ENCODE data around the gene ENTHD1. TPM values are rescaled to one million over a fixed set of nuclear protein-coding genes. Genes with fewer than 3 reads are reported as not detected.

The ENTHD1 gene
- total and polyA plus RNA-seq, 2 of the 4 experiments (the other 2 are of a cell fraction) = not detected

- H3K9me3 ChIP-seq (ENCODE audit: control insufficient read depth, insufficient read depth, low read length) = no peaks in the 10 kb centered on the region
- ATAC-seq (ENCODE audit: low read depth) = no peak
- no peak for DNase-seq
- H4K20me1 ChIP-seq (ENCODE audit: insufficient read depth, low read length) = no peaks in the 10 kb centered on the region
- dilution Hi-C loops (cut with HindIII; ENCODE audit: low sequenced_read_pairs, unreplicated experiment) = no loop called here
- no peak overlapping the region for H3K23ac ChIP-seq (ENCODE audit: low read depth, low read length)
- H3K18ac ChIP-seq (ENCODE audit: low read depth, low read length) = no peak overlapping the region
- CTCF ChIA-PET = interaction anchor here (0.7 kb wide), 1 partner anchor 91 kb away, joined by 3 read pairs; no protein-coding TSS in a partner anchor
- WGBS, 2 experiments (ENCODE audit: extremely low coverage in 2 of 2, insufficient read length in 1 of 2) = 93% methylated on average over 2 of the region's 8 CpGs; no CpG with 5 or more reads in 1 of the 2 experiments
- no peak overlapping the region for H2BK120ac ChIP-seq (ENCODE audit: low read depth, low read length)
- BruUV-seq (replicated peaks) = no TSS peak
- H4K8ac ChIP-seq (ENCODE audit: low read depth in 2 of 2, low read length in 2 of 2) = no peak overlapping the region
- H3K27ac ChIP-seq (ENCODE audit: insufficient read depth, low read length) = no peak overlapping the region
- TF ChIP-seq NFE2L2 (IDR thresholded peaks at IDR 0.05; ENCODE audit: low read depth, low read length) (no peak), MXI1 (IDR thresholded peaks at IDR 0.05; ENCODE audit: borderline replicate concordance, low read depth, low read length) (no peak), RAD21 (IDR thresholded peaks at IDR 0.05; ENCODE audit: low read length) (no peak), BHLHE40 (IDR thresholded peaks at IDR 0.05; ENCODE audit: low read depth, low read length) (no peak), ELK1 (IDR thresholded peaks at IDR 0.05; ENCODE audit: borderline replicate concordance, low read depth, low read length) (no peak), CEBPB (IDR thresholded peaks at IDR 0.05; ENCODE audit: low read depth, low read length) (no peak), MAZ (IDR thresholded peaks at IDR 0.05; ENCODE audit: borderline replicate concordance, low read depth, low read length) (no peak), MAFK (IDR thresholded peaks at IDR 0.05; ENCODE audit: low read depth, low read length) (no peak), CTCF (conservative IDR thresholded peaks at IDR 0.05; ENCODE audit: low read depth, low read length) (no peak), SMC3 (IDR thresholded peaks at IDR 0.05; ENCODE audit: low read depth, low read length) (no peak), USF2 (IDR thresholded peaks at IDR 0.05; ENCODE audit: low read depth, low read length) (no peak), RCOR1 (IDR thresholded peaks at IDR 0.05; ENCODE audit: insufficient replicate concordance, low read length) (no peak), FOS (IDR thresholded peaks at IDR 0.05; ENCODE audit: low read depth, low read length) (no peak), RFX5 (IDR thresholded peaks at IDR 0.05; ENCODE audit: low read depth, low read length) (no peak), CHD1 (IDR thresholded peaks at IDR 0.05; ENCODE audit: low read depth, low read length) (no peak), POLR2A (IDR thresholded peaks at IDR 0.05; ENCODE audit: low read depth, low read length) (no peak)
- no peaks in the 10 kb centered on the region for H3K9me1 ChIP-seq (ENCODE audit: insufficient read depth, low read length)
- no peak overlapping the region for H3K4me3 ChIP-seq (ENCODE audit: insufficient read depth, low read depth, low read length)
- H3K9ac ChIP-seq (ENCODE audit: low read depth, low read length) = no peak overlapping the region
- H3K56ac ChIP-seq (ENCODE audit: extremely low read depth, insufficient read depth, low read length) = no peak overlapping the region
- no peak overlapping the region for H2BK15ac ChIP-seq (ENCODE audit: low read depth, low read length)
- no peak overlapping the region for H3K4me2 ChIP-seq (ENCODE audit: low read depth, low read length)
- in situ Hi-C loops (cut with MboI; ENCODE audit: low sequenced_read_pairs) = no loop called here
- H2BK20ac ChIP-seq (ENCODE audit: low read depth, low read length) = no peak overlapping the region
- intact Hi-C loops (cut with micrococcal nuclease) = no loop called here
- H3K4ac ChIP-seq (ENCODE audit: low read depth, low read length) = no peak overlapping the region
- no peak overlapping the region for H2AK9ac ChIP-seq (replicated peaks; ENCODE audit: low read depth, low read length, poor library complexity)
- no peaks in the 10 kb centered on the region; the same call in 1 of the 2 replicates for H3K4me1 ChIP-seq (ENCODE audit: control insufficient read depth, insufficient read depth, low read length)
- H3K79me1 ChIP-seq (ENCODE audit: low read depth in 1 of 2, low read length in 2 of 2) = no peaks in the 10 kb centered on the region
- H3K27me3 ChIP-seq (ENCODE audit: control insufficient read depth, insufficient read depth, low read length) = peaks cover 70% of the 10 kb centered on the region
- H2AK5ac ChIP-seq (ENCODE audit: low read depth, low read length) = no peak overlapping the region
- H2AFZ ChIP-seq (replicated peaks; ENCODE audit: low read length, poor library complexity) = no peak overlapping the region
- POLR2A ChIA-PET (ENCODE audit: unreplicated experiment) = no interaction called here
- H4K5ac ChIP-seq (ENCODE audit: low read depth, low read length) = no peak overlapping the region
- no peak overlapping the region for H3K14ac ChIP-seq (replicated peaks; ENCODE audit: low read depth, low read length)
- no peaks in the 10 kb centered on the region for H3K36me3 ChIP-seq (ENCODE audit: control insufficient read depth, insufficient read depth, low read length)
- H2BK5ac ChIP-seq (ENCODE audit: low read depth, low read length, poor library complexity, severe bottlenecking) = no peak overlapping the region
- H4K91ac ChIP-seq (ENCODE audit: insufficient read depth, low read depth, low read length) = no peak overlapping the region
Observed at GRCh38 chr22:39933741-39934140, 40.2 kb upstream of the ENTHD1 start.
